Tibial artery (tissue), 4 donors: ENCODE measurements around the gene HSDL2.
"Not testable (repeated sequence)": the region's sequence is repeated elsewhere in the genome, so short reads cannot be mapped to it uniquely, and the experiment has no call there.

Source experiments
- DNase-seq, 2 donors: peaks; one replicate each; pipeline ENCODE4 v3.0.0-alpha.2; 2019
- H3K27ac ChIP-seq, 2 donors: fragments of 200-600 bp; sonication (generic) in 1 of 2; 1 replicate in 1 of 2; 2 replicates in 1 of 2; pipeline ENCODE4 v1.5.1; 2018 to 2019; ENCODE audit warnings: mild to moderate bottlenecking in 1 of 2
- H3K27me3 ChIP-seq, 2 donors: fragments of 200-600 bp; sonication (generic) in 1 of 2; one replicate each; pipeline versions ENCODE4 v1.5.1 to v1.6.0; 2016 to 2019
- H3K36me3 ChIP-seq, 3 donors: fragments of 200-600 bp; sonication (generic) in 2 of 3; one replicate each; pipeline ENCODE4 v1.5.1; 2016 to 2019; ENCODE audit warnings: mild to moderate bottlenecking in 2 of 3
- H3K4me1 ChIP-seq, 4 donors: fragments of 200-600 bp; sonication (generic) in 2 of 4; 1 replicate in 3 of 4; 2 replicates in 1 of 4; pipeline ENCODE4 v1.5.1; 2016 to 2019
- H3K4me3 ChIP-seq, 2 donors: fragments of 200-600 bp; sonication (generic) in 1 of 2; 1 replicate in 1 of 2; 2 replicates in 1 of 2; pipeline ENCODE4 v1.5.1; 2018 to 2019; ENCODE audit warnings: mild to moderate bottlenecking in 2 of 2
- H3K9me3 ChIP-seq, 3 donors: fragments of 200-600 bp; sonication (generic) in 1 of 3; one replicate each; pipeline ENCODE4 v1.5.1; 2016 to 2019
- CTCF ChIP-seq, 2 experiments: fragments of 200-600 bp in 1 of 2; fragments of 450-650 bp in 1 of 2; IDR thresholded peaks; one replicate each; pipeline ENCODE4 v1.5.1; 2017 to 2019; ENCODE audit warnings: antibody characterized with exemption in 2 of 2, mild to moderate bottlenecking in 1 of 2, moderate library complexity in 1 of 2
- intact Hi-C: fragments of 100-400 bp; cut with DNase I; formaldehyde crosslinking; loops from one replicate; pipeline ENCODE4 v1.15.0; 2023; ENCODE audit warnings: low total_unique reads

Gene HSDL2

GRCh38 chr9:112366591-112366990, 13.3 kb upstream of the HSDL2 start:
- Histone ChIP-seq H3K4me3 (no peak overlapping the region), H3K4me1 (no peaks in the 10 kb centered on the region), H3K27ac (no peak overlapping the region), H3K36me3 (no peaks in the 10 kb centered on the region), H3K9me3 (peaks cover 0 to 7% (median 0%) of the 10 kb centered on the region in 3 donors), H3K27me3 (no peaks in the 10 kb centered on the region)
- TF ChIP-seq CTCF (IDR thresholded peaks at IDR 0.05) = no peak
- no peak for DNase-seq
- intact Hi-C loops = no loop called here

GRCh38 chr9:112367465-112367864, 12.4 kb upstream of the HSDL2 start:
- no peak for TF ChIP-seq CTCF (IDR thresholded peaks at IDR 0.05)
- Histone ChIP-seq H3K9me3 (peaks cover 0 to 7% (median 0%) of the 10 kb centered on the region in 3 donors), H3K4me1 (no peaks in the 10 kb centered on the region), H3K4me3 (no peak overlapping the region), H3K27ac (no peak overlapping the region), H3K36me3 (no peaks in the 10 kb centered on the region), H3K27me3 (no peaks in the 10 kb centered on the region)
- intact Hi-C loops = no loop called here
- DNase-seq = no peak

- Histone ChIP-seq H3K27ac (no peak overlapping the region), H3K9me3 (peaks cover 0 to 7% (median 0%) of the 10 kb centered on the region in 3 donors), H3K4me1 (no peaks in the 10 kb centered on the region), H3K27me3 (no peaks in the 10 kb centered on the region), H3K4me3 (no peak overlapping the region), H3K36me3 (no peaks in the 10 kb centered on the region)
- intact Hi-C loops = no loop called here
- TF ChIP-seq CTCF (IDR thresholded peaks at IDR 0.05) = no peak
- no peak for DNase-seq
These were observed 10.1 kb upstream of the HSDL2 start for GRCh38 chr9:112369817-112370216.

- H3K36me3 ChIP-seq = no peaks in the 10 kb centered on the region
- intact Hi-C loops = no loop called here
- no peaks in the 10 kb centered on the region for H3K27me3 ChIP-seq
- H3K9me3 ChIP-seq = peaks cover 0 to 7% (median 0%) of the 10 kb centered on the region in 3 donors
- no peak overlapping the region for H3K27ac ChIP-seq
- H3K4me1 ChIP-seq = no peaks in the 10 kb centered on the region
- no peak overlapping the region for H3K4me3 ChIP-seq
- no peak for TF ChIP-seq CTCF (IDR thresholded peaks at IDR 0.05)
- no peak for DNase-seq
These were observed 8.8 kb upstream of the HSDL2 start for GRCh38 chr9:112371060-112371459.

- intact Hi-C loops, H3K27me3 ChIP-seq: not testable (repeated sequence)
These were observed 6.2 kb upstream of the HSDL2 start for GRCh38 chr9:112373666-112374065.

GRCh38 chr9:112374232-112374631, 5.7 kb upstream of the HSDL2 start:
- H3K27me3 ChIP-seq, DNase-seq, intact Hi-C loops, H3K9me3 ChIP-seq, H3K4me3 ChIP-seq, H3K36me3 ChIP-seq, H3K27ac ChIP-seq: not testable (repeated sequence)
- H3K4me1 ChIP-seq = peaks cover 0 to 22% (median 3%) of the 10 kb centered on the region in 4 donors

More at GRCh38 chr9:112373666-112374065, 6.2 kb upstream of the HSDL2 start:
- not testable (repeated sequence) for DNase-seq, H3K36me3 ChIP-seq, H3K9me3 ChIP-seq, H3K4me3 ChIP-seq, H3K27ac ChIP-seq
- peaks cover 0 to 20% (median 3%) of the 10 kb centered on the region in 4 donors for H3K4me1 ChIP-seq

GRCh38 chr9:112375361-112375760, 4.5 kb upstream of the HSDL2 start:
- intact Hi-C loops = no loop called here
- no peaks in the 10 kb centered on the region for H3K9me3 ChIP-seq
- no peak for TF ChIP-seq CTCF (IDR thresholded peaks at IDR 0.05)
- H3K27ac ChIP-seq = no peak overlapping the region
- no peak overlapping the region for H3K4me3 ChIP-seq
- H3K36me3 ChIP-seq = no peaks in the 10 kb centered on the region
- H3K27me3 ChIP-seq = no peaks in the 10 kb centered on the region
- H3K4me1 ChIP-seq = peaks cover 0 to 22% (median 3%) of the 10 kb centered on the region in 4 donors
- DNase-seq = no peak
